ENCODE data around the gene KIF26A. TPM values are rescaled to one million over a fixed set of nuclear protein-coding genes. Genes with fewer than 3 reads are reported as not detected.

Gene KIF26A
- total RNA-seq, 1 experiment from 2014 or later: 5.5 TPM

DNA sequence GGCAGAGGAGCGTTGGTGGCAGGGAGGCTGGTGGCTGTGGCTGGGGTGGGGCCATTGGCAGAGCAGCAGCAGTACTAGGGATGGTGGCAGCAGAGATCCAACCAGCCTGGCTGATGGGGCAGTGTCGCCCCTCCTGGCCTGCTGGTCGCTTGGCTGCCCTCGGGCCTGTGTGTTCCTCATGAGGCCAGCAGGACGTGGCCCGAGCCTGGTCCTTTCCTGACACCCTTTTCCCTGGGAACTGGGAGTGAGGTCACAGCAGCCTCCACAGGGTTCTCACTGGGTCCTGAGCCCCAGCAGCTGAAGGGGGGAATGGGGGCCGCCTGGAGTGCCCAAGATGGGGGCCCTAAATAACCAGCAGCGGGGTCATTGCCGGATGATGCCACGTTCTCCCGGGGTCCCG is 46.1 kb downstream of the KIF26A start:
- no peak for TF ChIP-seq CTCF (IDR thresholded peaks at IDR 0.05; ENCODE audit: insufficient read depth in 1 of 2, low read depth in 1 of 2, low read length in 1 of 2, severe bottlenecking in 1 of 2, unreplicated experiment in 1 of 2)
- Histone ChIP-seq H3K4me3 (ENCODE audit: low read depth, low read length) (no peak overlapping the region), H3K9me3 (no peaks in the 10 kb centered on the region), H3K36me3 (ENCODE audit: control insufficient read depth, insufficient read depth, low read length) (no peaks in the 10 kb centered on the region), H3K4me1 (no peaks in the 10 kb centered on the region), H3K27me3 (replicated peaks; ENCODE audit: control insufficient read depth, insufficient read depth, low read length) (no peaks in the 10 kb centered on the region)
- H3K27ac Mint-ChIP-seq (ENCODE audit: unreplicated experiment): no peak overlapping the region
- intact Hi-C loops (cut with micrococcal nuclease; ENCODE audit: unreplicated experiment): no loop called here
- DNase-seq: no peak
- no peak overlapping the region for H3K4me3 Mint-ChIP-seq (ENCODE audit: unreplicated experiment)
- no peaks in the 10 kb centered on the region for H3K9me3 Mint-ChIP-seq (ENCODE audit: unreplicated experiment)
- no TSS peak for BruUV-seq (replicated peaks)
- ChIA-PET CTCF (no interaction called here), POLR2A (no interaction called here)
- H3K4me1 Mint-ChIP-seq (ENCODE audit: low read depth, unreplicated experiment): no peaks in the 10 kb centered on the region
- H3K27me3 Mint-ChIP-seq (ENCODE audit: insufficient read depth, unreplicated experiment): peaks cover 2% of the 10 kb centered on the region
- H3K36me3 Mint-ChIP-seq (ENCODE audit: insufficient read depth, unreplicated experiment): peaks cover 6% of the 10 kb centered on the region

DNA sequence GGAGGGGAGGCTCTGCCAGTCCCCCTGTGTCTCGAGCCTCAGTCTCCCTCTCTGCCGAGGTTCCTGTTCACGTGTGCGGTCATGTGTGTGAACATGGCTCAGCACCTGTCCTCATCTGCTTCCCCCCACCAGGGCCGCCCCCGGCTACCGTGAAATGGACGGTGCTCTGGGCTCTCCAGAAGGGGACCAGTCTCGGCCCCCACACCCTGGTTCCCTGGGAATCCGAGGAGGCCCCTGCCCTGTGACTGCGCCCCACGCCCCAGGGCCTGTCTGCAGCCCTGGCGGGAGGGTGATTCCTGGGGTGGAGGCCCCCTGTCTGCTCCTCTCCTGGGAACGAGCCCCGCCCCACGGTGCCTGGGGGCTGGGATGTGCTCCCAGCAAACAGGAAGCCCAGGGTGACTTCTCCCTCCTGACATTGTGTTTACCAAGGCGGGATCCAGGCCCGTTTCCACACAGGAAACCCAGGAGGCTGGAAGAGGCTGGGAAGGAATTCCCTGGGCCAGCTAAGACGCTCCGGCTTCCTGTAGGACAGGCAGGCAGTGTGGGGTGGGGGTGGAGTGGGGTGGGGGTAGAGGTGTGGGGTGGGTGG is 46.6 kb downstream of the KIF26A start:
- BruUV-seq (replicated peaks): no TSS peak
- ChIA-PET CTCF (no interaction called here), POLR2A (no interaction called here)
- Histone ChIP-seq H3K27me3 (replicated peaks; ENCODE audit: control insufficient read depth, insufficient read depth, low read length) (no peaks in the 10 kb centered on the region), H3K9me3 (no peaks in the 10 kb centered on the region), H3K36me3 (ENCODE audit: control insufficient read depth, insufficient read depth, low read length) (no peaks in the 10 kb centered on the region), H3K4me1 (no peaks in the 10 kb centered on the region), H3K4me3 (ENCODE audit: low read depth, low read length) (no peak overlapping the region)
- no peak for DNase-seq
- intact Hi-C loops (cut with micrococcal nuclease; ENCODE audit: unreplicated experiment): no loop called here
- TF ChIP-seq CTCF (IDR thresholded peaks at IDR 0.05; ENCODE audit: insufficient read depth in 1 of 2, low read depth in 1 of 2, low read length in 1 of 2, severe bottlenecking in 1 of 2, unreplicated experiment in 1 of 2): no peak
- Mint-ChIP-seq H3K9me3 (ENCODE audit: unreplicated experiment) (no peaks in the 10 kb centered on the region), H3K4me3 (ENCODE audit: unreplicated experiment) (no peak overlapping the region), H3K27ac (ENCODE audit: unreplicated experiment) (no peak overlapping the region), H3K4me1 (ENCODE audit: low read depth, unreplicated experiment) (no peaks in the 10 kb centered on the region), H3K36me3 (ENCODE audit: insufficient read depth, unreplicated experiment) (peaks cover 6% of the 10 kb centered on the region), H3K27me3 (ENCODE audit: insufficient read depth, unreplicated experiment) (peaks cover 2% of the 10 kb centered on the region)

DNA sequence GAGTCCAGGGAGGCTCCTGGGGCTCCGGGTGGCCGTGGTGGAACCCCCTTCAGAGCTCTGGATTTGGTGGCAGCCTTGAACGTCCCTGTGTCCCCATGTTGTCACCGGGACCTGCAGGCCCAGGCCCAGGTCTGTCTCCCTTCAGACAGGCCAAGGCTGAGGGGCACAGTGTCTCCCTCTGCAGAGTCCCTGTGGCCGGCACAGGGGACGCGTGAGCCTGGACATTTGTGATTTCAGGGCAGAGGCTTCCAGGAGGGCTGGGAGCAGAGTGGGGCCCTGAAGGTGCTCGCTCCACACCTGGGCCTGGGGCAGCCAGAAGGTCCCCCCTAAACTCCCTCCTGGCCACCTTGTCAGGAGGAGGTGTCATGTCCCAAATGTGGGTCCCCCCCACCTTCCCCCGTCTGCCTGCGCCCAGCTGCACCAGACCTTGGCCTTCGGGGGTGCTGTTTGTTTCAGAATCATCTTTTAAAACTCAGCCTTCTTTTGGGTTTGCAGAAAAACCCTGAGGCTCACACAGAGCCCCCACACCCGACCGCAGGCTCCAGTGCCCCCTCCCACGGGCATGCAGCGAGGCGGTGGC is 47.6 kb downstream of the KIF26A start:
- Histone ChIP-seq H3K36me3 (ENCODE audit: control insufficient read depth, insufficient read depth, low read length) (no peaks in the 10 kb centered on the region), H3K9me3 (no peaks in the 10 kb centered on the region), H3K4me1 (no peaks in the 10 kb centered on the region), H3K27me3 (replicated peaks; ENCODE audit: control insufficient read depth, insufficient read depth, low read length) (no peaks in the 10 kb centered on the region), H3K4me3 (ENCODE audit: low read depth, low read length) (no peak overlapping the region)
- H3K9me3 Mint-ChIP-seq (ENCODE audit: unreplicated experiment): no peaks in the 10 kb centered on the region
- H3K27ac Mint-ChIP-seq (ENCODE audit: unreplicated experiment): no peak overlapping the region
- intact Hi-C loops (cut with micrococcal nuclease; ENCODE audit: unreplicated experiment): no loop called here
- ChIA-PET POLR2A (no interaction called here), CTCF (interaction anchor here (0.6 to 1.1 kb wide), 2 partner anchors 26 to 378 kb away, joined by 3 read pairs; no protein-coding TSS in a partner anchor)
- H3K27me3 Mint-ChIP-seq (ENCODE audit: insufficient read depth, unreplicated experiment): peaks cover 2% of the 10 kb centered on the region
- H3K4me3 Mint-ChIP-seq (ENCODE audit: unreplicated experiment): no peak overlapping the region
- BruUV-seq (replicated peaks): no TSS peak
- H3K4me1 Mint-ChIP-seq (ENCODE audit: low read depth, unreplicated experiment): no peaks in the 10 kb centered on the region
- TF ChIP-seq CTCF (IDR thresholded peaks at IDR 0.05; ENCODE audit: insufficient read depth in 1 of 2, low read depth in 1 of 2, low read length in 1 of 2, severe bottlenecking in 1 of 2, unreplicated experiment in 1 of 2): no peak
- DNase-seq: no peak
- H3K36me3 Mint-ChIP-seq (ENCODE audit: insufficient read depth, unreplicated experiment): no peaks in the 10 kb centered on the region
